GM10248 (cell line): Measurements from ENCODE around the gene MYH3.
A peak's percentile ranks its signal among the peaks of the same experiment; 100 is the strongest.

ENCODE experiments used
- CTCF ChIA-PET: fragments of 300-600 bp; sonication (Branson Sonifier 250); formaldehyde crosslinking; extraction: SDS; loops from one replicate; lab custom pipeline; 2021; ENCODE audit warnings: antibody characterized with exemption; lab: Yijun Ruan, JAX
- POLR2A ChIA-PET: fragments of 350-650 bp; sonication (Branson Sonifier 250); formaldehyde crosslinking; extraction: SDS; loops from one replicate; lab custom pipeline; 2020; ENCODE audit warnings: antibody characterized with exemption; lab: Yijun Ruan, JAX
- DNase-seq: peaks from one replicate; pipeline ENCODE4 v3.0.0; 2012; ENCODE audit errors: extremely low spot score
- TF ChIP-seq, protein P1 (sequence below): IDR thresholded peaks from 2 replicates; pipeline ENCODE4 v1.5.1; 2012; ENCODE audit warnings: mild to moderate bottlenecking, low read depth; ENCODE audit errors: extremely low read depth, missing control alignments, control extremely low read depth

MYH3 gene

DNA sequence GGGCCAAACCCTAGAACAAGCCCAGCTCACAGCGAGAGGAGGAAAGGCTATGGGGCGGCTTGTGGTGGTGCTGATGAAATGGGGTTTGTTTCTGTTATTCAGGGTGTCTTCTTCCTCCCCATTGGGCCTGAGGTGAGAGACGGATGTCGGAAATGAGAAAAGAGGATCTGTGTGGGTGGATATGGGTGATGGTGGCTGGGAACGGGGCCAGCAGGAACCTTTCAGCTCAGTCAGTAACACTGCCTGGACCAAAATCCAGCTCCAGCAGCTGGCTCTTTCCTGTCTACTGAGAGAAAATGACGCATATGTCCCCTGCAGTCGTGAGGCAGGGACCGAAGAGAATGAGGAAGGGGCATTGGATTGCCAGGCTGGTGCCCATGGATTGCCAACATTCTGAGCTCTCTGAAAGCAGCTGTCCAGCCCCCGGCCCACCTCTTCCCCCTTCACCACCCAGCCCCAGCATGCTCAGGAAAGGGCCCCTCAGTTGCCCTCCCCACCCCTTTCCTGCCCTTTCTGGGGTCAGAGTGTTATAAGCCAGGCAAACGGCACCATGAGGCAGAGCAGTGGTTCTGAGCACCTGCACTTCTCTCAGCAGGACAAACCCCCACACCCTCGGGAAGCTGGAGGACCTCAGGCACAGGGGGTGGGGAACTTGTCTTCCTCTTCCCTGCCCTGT lies 4.0 kb downstream of the MYH3 start:
- CTCF ChIA-PET = interaction anchor here (1.1 to 2.7 kb wide), 4 partner anchors 10 to 192 kb away, joined by 3 to 8 read pairs (median 5); no protein-coding TSS in a partner anchor
- POLR2A ChIA-PET = no interaction called here
- peak; percentile 52 for DNase-seq
- TF ChIP-seq, protein P1, sequence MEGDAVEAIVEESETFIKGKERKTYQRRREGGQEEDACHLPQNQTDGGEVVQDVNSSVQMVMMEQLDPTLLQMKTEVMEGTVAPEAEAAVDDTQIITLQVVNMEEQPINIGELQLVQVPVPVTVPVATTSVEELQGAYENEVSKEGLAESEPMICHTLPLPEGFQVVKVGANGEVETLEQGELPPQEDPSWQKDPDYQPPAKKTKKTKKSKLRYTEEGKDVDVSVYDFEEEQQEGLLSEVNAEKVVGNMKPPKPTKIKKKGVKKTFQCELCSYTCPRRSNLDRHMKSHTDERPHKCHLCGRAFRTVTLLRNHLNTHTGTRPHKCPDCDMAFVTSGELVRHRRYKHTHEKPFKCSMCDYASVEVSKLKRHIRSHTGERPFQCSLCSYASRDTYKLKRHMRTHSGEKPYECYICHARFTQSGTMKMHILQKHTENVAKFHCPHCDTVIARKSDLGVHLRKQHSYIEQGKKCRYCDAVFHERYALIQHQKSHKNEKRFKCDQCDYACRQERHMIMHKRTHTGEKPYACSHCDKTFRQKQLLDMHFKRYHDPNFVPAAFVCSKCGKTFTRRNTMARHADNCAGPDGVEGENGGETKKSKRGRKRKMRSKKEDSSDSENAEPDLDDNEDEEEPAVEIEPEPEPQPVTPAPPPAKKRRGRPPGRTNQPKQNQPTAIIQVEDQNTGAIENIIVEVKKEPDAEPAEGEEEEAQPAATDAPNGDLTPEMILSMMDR = no peak

DNA sequence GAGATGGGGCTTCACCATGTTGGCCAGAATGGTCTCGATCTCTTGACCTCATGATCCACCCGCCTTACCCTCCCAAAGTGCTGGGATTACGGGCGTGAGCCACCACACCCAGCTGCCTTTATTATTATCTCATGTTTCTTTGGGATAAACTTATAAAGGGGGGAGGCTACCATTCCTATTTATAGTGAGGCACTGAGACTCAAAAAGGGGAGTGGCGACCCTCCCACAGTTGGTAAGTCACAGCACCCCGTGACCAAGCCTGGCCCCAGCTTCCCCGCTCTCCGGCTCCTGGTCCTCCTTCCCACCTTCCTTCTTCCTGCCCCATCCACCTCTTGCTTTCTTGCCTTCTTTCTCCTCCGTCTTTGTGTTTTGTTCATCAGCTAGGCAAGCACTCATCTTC lies 5.2 kb downstream of the MYH3 start:
- TF ChIP-seq, protein P1 = no peak
- POLR2A ChIA-PET = no interaction called here
- CTCF ChIA-PET = no interaction called here
- no peak for DNase-seq

DNA sequence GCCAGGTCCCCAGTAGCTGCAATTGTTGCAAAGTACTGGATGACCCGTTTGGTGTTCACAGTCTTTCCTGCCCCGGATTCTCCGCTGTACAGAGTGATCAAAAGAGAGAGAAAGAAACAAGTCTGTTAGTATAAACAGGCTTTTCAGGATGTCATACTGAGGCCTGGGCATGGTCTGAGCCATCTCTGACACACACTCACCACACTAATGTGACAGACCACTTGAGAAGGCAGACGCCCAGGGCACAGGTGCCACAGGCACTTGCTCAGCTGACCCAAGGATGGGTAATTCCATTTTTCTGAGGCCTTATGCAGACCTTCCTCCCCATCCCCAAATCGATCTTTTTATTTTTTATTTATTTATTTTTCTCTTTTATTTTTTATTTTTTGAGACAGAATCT lies 7.5 kb downstream of the MYH3 start:
- no peak for DNase-seq
- ChIA-PET POLR2A (no interaction called here), CTCF (interaction anchor here (1.0 to 2.0 kb wide), 6 partner anchors 8 to 195 kb away, joined by 3 to 8 read pairs (median 4); no protein-coding TSS in a partner anchor)
- TF ChIP-seq, protein P1 = no peak

- DNase-seq = no peak
- CTCF ChIA-PET = interaction anchor here (1.7 to 2.0 kb wide), 2 partner anchors 9 to 195 kb away, joined by 6 to 8 read pairs; no protein-coding TSS in a partner anchor
- POLR2A ChIA-PET = no interaction called here
- TF ChIP-seq, protein P1 = no peak
Measured at GRCh38 chr17:10648956-10649355, 8.2 kb downstream of the MYH3 start.

DNA sequence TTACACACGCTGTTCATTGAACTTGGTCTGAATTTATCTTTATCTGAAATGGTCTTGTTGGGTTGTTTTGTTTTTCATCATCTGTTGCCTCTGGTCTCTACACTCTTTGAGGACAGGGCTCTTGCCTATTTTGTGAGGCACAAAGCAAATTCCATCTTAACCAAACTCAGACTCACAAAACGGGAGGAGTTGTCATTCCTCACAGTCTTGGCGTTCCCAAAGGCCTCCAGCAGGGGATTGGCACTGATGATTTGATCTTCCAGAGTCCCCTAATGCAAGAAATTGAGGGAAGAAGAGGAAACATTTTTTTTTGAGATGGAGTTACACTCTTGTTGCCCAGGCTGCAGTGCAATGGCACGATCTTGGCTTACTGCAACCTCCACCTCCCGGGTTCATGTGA lies 8.7 kb downstream of the MYH3 start:
- ChIA-PET POLR2A (no interaction called here), CTCF (interaction anchor here (3.6 to 4.7 kb wide), 3 partner anchors 15 to 197 kb away, joined by 42 to 110 read pairs (median 79); no protein-coding TSS in a partner anchor)
- no peak for DNase-seq
- TF ChIP-seq, protein P1 = no peak

- DNase-seq = peak; percentile 72
- ChIA-PET POLR2A (no interaction called here), CTCF (interaction anchor here (0.6 to 4.7 kb wide), 37 partner anchors 8 to 1351 kb away, joined by 3 to 110 read pairs (median 5); partner anchors contain the start of genes MYH3 and ZNF18)
- TF ChIP-seq, protein P1 = peak; percentile 90
Measured at GRCh38 chr17:10646392-10646990, 10.6 kb downstream of the MYH3 start.
